ENCODE data around the gene RIPK1.
"Not testable (repeated sequence)": the region's sequence is repeated elsewhere in the genome, so short reads cannot be mapped to it uniquely, and the experiment has no call there.

The RIPK1 gene

DNA sequence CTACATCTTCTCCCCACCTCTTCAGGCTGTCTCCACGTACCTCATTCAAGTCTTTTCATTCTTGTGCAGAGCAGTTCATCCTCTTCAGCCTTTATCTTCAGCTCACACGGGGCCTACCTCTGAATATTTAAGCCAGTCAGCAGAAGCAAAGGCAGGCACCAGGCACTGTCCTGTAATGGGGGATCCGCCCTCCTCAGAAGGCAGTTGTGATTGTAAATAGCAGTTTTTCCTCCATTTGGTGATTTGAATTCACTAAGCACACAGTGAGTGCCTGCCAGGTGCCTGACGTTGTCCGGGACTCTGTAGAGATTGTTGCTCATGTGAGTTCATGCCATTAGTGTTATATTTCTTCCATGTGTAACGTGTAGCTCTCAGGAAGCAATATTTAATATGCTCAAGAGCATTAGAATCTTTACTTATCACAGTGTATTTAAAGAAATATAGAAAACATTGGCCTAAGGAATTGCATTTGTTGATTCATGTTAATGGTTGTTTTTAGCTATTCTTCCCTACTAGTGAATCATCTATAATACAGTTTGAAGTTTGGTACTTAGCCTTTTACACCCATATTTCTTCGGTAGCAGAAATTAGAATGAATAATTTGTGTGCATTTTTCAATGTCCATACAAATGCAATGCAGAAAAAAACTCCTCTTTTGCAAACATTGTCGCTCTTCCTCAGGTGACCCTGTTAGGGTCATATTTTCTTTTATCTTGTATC is 68.2 kb downstream of the RIPK1 start:
- no peak for DNase-seq (ENCODE audit: low read depth in 2 of 2)

DNA sequence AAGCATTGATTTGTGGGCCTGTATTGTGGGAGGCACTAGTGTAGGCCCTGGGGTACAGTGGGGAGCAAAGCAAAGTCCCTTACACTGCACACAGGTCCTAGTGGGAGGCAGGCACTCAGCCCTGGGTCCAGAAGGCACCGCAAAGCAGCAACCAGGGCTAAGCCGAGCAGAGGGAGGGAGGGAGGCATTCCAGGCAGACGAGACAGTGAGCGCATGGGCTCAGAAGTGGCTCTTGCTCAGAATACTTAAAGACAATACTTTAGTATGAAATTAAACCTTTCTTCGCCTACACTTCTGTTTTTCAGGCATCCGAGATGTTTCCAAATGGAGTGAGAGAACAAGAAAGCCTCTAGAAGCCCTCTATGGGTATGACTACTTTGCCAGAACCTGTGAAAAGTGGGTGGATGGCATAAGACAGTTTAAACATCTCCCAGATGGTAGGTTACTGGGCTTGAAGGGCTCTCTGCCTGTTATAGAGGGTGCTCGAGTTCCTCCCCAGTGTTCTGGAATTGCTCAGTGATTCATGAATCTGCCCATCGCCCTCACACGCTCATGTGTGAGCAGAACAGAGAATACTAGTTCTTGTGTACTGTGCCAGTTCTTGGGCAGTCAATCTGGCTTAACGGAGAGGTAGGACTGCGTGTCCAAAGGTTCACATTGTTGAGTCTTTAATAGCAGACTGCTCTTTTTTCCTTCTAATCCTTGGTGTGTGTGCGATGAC is 68.9 kb downstream of the RIPK1 start:
- no peak for DNase-seq (ENCODE audit: low read depth in 2 of 2)

DNA sequence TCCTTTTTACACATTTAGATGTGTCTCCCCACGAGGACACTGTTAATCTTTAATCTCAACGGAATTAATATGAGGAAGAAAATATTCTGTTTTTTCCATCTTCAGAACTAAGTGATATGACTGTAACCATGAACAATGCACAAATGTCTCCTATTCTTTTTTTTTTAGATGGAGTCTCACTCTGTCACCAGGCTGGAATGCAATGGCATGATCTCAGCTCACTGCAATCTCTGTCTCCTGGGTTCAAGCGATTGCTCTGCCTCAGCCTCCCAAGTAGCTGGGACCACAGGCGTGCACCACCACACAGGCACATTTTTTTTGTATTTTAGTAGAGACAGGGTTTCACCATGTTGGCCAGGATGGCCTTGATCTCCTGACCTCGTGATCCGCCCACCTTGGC is 69.6 kb downstream of the RIPK1 start:
- not testable (repeated sequence) for DNase-seq (ENCODE audit: low read depth in 2 of 2)

DNA sequence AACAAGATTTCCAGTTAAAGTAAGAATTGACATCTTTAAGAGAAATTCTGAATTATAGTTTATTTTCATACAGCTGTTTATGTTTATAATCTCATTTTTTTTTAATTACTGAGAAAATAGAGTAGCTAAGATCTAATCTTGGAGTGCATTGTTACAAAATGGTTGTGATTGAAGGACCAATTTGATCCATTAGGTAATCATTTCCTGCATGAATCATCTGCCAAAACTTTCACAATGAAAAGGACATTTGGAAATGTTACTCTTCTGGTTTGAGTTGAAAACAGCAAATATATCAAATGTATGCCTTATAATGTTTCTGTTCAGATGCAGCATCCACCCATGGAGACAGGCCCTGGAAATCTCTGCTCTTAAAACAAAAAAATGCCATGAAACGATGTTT is 70.0 kb downstream of the RIPK1 start:
- DNase-seq (ENCODE audit: low read depth in 2 of 2), result no peak

DNA sequence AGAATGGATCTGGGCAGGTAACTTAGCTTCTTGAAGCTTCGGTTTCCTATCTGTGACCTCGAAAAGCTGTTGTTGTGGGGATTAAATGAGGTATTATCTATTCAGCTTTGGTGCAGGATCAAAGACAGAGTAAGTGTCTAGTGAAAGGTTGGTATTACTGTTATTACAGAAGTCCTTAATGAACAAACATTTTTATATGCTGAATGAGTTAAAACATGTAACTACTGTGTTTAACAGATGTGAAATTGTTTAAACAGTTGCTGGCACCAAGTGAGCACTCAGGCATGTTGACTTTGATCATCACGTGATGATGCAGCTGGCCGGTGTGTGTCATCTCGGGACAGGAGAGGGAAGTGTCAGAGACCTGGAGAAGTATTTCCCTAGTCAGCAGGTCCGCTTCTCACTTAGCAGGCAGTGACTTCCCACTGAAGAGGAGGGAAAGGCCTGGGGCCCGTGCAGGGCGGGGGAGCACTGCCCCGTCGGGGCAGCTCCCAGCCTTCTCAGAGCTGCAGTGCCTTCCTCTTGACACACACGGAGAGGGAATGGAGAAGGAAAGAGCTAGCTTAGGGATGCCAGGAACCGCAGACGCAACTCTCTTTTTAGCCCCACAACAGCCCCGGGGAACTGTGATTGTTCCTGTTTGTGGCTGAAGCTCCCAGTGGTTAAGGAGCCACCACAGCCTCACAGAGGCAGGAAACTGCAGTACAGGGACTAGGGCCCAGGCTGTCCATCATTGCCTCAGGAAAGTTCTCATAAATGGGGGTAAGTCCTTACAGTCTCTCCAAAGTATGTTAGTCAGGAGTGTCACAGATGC is 71.0 kb downstream of the RIPK1 start:
- no peak for DNase-seq (ENCODE audit: low read depth in 2 of 2)

DNA sequence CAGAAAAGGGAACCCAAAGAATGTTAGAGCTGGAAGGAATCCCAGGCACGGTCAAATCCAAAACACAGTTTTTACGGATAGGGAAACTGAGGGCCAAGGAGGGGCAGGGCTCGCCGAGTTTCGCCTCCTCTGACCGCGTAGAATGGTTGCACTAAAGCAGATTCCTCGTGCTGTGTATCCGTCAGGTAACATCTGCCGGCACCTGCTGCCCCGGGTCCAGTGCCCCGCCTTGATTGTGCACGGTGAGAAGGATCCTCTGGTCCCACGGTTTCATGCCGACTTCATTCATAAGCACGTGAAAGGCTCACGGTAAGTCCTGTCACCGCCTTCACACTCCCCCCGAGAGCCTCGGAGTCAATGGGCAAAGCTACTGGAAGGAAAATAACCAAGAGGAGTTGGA is 71.9 kb downstream of the RIPK1 start:
- no peak for DNase-seq (ENCODE audit: low read depth in 2 of 2)

DNA sequence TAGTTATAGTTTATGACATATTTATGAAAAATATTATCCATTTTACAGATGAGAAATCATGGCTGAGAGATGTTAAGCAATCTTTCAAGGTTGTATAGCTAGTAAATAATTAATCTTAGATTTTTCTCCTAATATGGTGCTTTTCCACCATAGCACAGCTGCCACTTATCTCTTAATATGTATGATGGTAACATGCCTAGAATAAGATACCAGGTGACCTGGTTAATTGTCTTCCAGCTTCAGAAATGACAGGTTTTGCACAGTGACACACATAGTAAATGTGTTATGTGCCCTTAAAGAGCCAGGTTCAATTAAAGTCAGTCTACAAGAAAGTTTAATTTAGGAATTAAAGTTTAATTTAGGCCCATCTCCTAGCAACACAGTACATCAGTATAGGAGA is 74.2 kb downstream of the RIPK1 start:
- no peak for DNase-seq (ENCODE audit: low read depth in 2 of 2)

DNA sequence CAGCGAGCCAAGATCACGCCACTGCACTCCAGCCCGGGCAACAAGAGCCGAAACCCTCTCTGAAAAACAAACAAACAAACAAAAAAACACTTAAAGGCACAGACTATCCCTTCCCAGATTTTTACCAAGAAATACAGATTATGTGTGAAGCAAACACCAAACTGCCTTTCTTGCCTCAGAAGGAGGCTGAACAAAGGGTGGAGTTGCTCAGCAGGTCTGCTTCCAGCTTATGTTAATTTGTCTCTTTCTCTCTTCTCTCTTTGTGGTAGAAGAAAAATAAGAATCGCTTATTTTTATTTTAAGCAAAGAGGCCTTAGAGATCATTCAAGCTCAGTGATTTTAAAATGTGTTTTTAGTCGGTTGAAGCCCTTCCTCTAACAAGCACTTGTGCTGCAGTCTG is 74.9 kb downstream of the RIPK1 start:
- DNase-seq (ENCODE audit: low read depth in 2 of 2), result no peak

DNA sequence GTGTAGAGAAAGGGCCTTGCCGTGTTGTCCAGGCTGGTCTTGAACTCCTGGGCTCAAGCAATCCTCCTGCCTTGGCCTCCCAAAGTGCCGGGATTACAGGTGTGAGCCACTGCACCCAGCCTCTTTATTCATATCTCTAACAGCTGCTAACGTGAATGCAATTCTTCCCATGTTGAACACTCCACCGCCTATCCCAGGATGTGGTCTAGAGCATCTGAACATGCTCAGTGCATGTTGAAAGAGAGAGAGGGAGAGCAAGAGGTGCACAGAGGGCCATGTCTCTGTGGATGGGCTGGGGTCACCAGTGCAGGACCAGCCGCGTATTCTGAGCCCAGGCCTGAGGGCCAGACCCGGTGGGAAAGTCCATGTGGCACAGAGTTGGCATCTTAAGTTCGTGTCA is 76.3 kb downstream of the RIPK1 start:
- DNase-seq (ENCODE audit: low read depth in 2 of 2), result no peak

DNA sequence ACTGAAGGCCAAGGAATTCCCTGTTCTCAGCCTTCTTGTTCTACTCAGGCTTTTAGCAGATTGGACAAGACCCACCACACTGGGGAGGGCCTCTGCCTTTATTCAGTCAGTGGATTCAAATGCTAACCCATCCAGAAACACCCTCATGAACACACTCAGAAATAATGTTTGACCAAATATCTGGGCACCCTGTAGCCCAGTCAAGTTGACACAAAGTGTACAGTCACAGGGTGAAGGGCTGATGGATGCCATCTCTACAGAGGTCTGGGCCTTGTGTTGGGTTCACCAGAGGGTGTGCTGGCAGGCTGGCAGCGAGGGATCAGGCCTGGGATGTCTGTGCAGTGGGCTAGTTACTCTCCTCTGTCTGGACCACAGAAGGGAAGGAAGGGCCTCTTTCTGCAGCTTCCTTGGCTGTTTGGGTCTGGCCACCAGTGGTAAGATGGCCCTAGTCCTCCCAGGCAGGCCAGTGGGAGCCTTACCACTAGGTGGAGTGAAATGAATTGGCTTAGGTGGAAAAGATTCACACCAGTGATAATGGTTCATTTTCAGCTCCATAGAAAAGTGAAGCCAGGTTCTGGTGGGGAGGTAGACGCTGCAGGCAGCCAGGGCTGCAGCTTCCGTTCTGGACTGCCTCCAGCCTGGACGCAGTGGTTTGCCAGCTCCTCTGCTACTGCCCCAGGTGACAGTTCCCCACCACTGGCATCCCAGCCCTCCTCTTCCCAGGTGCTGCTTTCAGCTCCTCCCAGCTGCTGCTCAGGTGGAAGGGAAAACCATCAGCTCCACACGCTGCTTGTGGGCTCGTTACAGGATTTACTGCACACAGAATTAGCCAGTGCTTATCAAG is 79.8 kb downstream of the RIPK1 start:
- DNase-seq (ENCODE audit: low read depth in 2 of 2), result no peak

DNA sequence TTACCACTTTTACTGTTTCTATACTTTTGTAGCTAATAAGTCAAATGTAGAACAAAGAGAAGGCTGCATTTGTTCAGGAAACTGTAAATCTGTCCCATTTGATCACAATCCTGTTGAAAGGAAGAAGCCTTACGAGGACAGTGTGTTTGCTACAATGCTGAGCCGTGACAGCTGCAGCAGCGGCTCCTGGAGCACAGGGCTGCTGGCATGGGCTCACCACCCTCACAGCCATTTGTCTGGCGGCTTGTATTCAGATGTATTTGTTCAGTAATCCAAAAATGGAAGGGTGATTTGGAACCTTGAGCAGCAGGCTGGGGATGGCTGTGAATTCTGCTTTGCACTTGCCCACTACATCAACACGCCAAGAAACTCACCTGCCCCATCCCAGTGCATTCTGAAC is 83.4 kb downstream of the RIPK1 start:
- DNase-seq (ENCODE audit: low read depth in 2 of 2), result no peak

DNA sequence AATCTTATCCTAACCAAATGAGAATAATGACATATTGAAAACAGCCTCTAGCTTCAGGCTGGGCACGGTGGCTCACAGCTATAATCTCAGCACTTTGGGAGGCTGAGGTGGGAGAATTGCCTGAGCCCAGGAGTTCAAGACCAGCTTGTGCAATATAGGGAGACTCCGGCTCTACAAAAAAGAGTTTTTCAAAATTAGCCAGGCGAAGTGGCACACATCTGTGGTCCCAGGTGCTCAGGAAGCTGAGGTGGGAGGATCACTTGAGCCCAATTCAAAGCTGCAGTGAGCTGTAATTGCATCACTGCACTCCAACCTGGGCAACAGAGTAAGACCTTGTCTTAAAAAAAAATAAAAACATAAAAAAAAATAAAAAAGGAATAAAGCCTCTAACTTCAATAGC is 84.4 kb downstream of the RIPK1 start:
- DNase-seq (ENCODE audit: low read depth in 2 of 2), result no peak

DNA sequence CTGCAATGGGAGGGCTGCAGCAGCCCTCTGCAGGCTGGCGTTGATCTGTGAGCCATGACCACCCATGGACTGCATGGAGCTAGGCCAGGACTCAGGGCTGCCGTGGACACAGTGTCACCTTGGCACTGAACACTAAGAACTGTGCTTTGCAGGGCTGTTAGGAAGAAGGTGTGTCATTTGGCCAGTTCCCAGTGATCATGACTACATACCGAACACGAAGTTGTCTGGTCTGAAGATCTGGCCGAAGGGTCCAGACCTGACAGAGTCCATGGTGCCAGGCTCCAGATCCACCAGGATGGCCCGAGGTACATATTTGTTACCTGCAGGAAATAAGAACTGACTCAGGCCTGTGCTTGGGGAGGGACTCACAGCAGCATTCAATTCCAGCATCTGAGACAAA is 87.1 kb downstream of the RIPK1 start:
- DNase-seq (ENCODE audit: low read depth in 2 of 2), result not testable (repeated sequence)

DNA sequence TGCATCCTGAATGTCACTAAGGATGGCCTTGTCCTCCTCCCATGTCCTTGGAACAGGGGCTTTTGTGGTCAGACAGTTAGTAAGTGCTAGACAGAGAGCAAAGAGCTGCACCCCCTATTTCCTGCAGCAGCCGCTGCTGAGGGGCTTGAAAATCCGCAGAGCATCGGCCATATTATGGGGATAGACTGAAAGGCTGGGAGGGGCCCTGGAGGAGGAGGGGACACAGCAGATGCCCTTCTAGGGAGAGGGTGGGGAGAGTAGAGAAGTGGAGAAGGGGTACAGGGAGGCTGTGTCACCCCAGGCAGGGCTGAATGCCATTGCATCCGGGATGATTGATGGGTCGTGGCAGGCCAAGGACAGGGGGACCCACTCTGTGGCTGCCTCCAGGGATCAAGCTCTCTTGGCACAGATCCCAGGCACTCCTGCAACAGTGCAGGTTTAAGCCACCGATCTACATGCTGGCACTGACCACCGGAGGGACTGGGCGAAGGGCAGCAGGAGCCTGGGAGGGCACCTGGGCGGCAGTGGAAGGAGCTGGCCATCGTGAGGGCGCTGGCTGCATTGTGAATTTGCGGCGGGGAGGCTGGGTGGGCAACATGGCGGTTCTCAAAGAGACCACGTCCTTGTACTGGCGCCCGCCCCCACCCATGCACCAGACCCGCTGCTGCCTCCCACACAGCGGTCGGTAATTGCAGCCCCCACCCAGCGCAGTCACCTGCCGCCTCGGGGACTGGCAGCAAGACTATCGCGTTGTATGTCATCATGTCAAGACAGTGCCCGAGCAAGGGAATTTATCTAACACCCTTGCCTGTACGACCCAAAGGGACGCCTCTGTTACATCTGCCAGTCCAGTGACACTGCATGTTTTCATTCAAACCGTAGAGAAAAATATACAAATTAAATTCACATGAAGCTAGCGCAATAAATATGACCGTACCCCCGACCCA is 88.2 kb downstream of the RIPK1 start:
- not testable (repeated sequence) for DNase-seq (ENCODE audit: low read depth in 2 of 2)

DNA sequence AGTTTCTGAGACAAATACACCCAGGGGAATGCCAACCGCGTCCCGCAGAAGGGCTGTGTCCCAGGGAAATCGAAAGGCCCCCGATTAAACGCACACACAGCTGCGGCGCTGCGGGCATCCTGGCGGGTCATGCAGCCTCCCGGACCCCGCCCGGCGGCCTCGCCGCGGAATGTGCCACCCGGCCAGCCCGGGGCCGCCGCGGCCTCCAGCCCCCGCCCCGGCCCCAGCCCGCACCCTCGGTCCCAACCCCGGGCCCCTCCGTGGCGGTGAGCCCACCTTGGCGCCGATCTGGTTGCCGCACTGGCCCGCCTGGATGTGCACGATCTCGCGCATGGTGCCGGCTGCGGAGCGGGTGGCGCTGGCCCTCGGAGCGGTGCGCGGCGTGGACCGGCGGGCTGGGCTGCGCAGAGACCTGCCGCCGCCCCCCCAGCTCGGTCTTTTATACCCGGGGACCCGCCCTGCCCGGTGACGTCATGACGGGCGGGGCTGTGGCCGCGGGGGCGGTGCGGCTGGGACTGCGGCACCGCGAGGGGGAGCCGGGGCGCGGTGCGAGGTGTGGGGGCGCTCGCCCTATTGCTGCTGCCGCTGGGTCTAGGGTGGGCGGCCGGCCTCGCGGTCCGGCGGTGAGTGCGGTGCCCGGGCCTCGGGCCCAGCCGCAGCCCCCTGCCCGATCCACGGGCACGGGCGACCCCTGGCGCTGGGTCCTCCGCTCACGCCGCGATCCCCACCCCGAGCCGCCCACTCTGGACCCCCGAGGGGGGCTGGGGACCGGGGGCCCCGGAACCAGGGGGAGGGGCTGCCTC is 89.0 kb downstream of the RIPK1 start, which contains the start of gene TUBB2A:
TSS of gene TUBB2A (minus strand) at position 414 of the 803 bp plus-strand sequence. CDS start at position 333, 81 bp downstream.
- peak; percentile 80 to 84 for DNase-seq (ENCODE audit: low read depth in 2 of 2)

DNA sequence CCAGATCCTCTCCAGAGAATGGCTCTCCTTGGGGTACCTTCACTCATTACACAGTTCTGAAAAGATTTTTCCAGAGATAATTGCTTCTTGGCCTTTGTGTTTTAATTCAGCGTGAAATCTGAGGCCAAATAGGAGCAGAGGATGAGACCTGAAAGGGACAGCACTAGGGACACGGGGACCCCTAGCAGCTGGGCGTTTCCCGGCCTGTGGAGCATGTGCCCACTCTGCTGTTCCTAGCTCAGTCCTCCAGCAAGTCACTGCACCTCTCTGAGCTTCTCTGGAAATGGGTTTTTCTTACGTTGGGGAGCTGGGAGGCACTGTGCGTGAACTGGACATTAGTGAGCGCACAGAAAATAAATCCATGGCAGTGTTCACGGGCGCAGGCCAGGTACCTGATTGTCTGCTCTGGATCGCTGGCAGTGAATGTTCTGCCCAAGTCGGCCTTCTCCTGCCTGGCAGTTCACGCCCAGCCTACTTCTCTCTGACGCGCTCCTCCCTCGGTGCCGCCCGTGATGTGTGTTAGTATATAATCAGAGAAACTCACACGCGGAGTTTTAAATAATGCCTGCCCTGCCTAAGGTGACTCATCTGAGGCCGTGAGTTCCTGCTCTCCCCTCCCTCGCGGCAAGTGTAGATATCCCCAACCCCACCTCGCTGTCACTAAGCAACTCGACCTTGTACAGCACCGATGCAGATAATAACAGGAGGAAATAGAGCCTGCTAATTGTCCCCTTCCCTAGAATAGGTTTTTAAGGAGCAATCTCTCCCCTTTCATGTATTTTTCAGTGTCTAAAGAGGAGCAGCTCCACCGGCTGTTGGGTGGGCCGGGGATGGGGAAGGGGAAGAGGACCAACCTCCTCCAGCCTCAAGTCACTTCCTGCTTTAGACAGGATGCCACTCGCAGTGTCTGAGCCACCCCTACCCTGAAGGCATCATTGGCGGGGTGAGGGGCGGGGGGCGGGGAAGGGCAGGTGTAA is 91.8 kb downstream of the RIPK1 start:
- peak; percentile 25 to 32 for DNase-seq (ENCODE audit: low read depth in 2 of 2)

DNA sequence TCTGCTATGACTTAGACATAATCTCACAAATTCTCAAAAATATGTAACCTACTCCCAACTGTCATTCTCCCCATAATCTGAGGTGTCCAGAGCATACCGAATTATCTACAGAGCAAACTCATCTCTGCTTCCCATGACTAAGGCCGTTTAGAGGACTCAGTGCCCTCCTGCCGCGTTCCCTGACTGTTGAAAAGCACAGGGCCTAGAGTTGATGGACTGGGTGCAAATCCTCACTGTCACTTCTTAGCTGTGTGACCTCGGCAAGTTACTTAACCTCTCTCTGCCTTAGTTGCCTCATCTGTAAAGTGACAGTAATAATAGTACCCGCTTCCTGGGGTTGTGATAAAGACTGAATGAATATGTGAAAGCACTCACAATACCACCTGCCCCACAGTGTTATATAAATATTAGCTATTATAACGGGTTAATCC is 93.8 kb downstream of the RIPK1 start:
- no peak for DNase-seq (ENCODE audit: low read depth in 2 of 2)

DNA sequence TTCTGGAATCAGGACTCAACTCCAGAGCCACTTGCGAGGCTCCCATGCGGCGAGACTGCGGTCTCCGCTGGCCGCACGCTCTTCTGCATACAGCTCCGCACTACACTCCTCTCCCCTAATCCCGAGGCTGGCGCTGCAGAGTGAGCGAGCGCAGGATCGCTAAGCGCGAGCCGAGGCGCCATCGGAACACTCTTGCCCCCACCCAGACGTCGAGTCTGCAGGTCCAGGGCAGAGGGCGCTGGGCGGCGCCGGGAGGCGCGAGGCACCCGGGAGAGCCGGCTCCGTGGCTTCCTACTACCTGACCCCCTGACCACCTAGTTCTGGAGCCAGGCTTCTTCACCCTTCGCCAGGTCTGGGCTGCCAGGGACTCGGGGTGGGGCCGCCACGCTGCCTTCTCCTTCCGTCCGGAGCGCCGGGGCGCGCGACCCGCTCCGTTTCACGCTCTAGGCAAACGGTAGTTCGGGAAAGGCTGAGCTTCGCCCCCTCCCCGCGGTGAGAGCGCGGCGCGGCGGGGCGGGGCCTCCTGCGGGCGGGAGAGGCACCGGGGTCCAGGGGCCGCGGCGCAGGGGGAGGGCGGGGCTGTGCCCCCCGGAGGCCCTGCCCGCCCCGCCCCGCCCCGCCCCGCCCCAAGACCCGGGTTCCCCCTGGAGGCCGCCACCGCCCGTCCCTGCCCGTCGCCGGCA is 94.4 kb downstream of the RIPK1 start:
- DNase-seq (ENCODE audit: low read depth in 2 of 2), result peak in 1 of 2 donors; percentile 32

Measured in stimulated activated CD4-positive, alpha-beta T cell treated with anti-CD3 and anti-CD28 coated beads, Interleukin-1b, Interleukin-23, amount 100 ng/mL, for 1 hour (primary cell).